Glutamatergic neuron (in vitro differentiated cells): ENCODE data around the gene SLC6A9. TPM values are rescaled to one million over a fixed set of nuclear protein-coding genes. Genes with fewer than 3 reads are reported as not detected.

Experiments used
- DNase-seq: peaks from one replicate; pipeline ENCODE4 v3.0.0; 2022
- H3K27ac Mint-ChIP-seq: one replicate; pipeline ENCODE4 v1.8.0; 2020; ENCODE audit warnings: mild to moderate bottlenecking, mixed read lengths, inconsistent platforms; ENCODE audit not compliant: unreplicated experiment
- H3K27me3 Mint-ChIP-seq: one replicate; pipeline ENCODE4 v1.8.0; 2020; ENCODE audit warnings: mild to moderate bottlenecking, moderate library complexity, mixed read lengths, inconsistent platforms; ENCODE audit not compliant: unreplicated experiment
- H3K36me3 Mint-ChIP-seq: one replicate; pipeline ENCODE4 v1.8.0; 2020; ENCODE audit warnings: mild to moderate bottlenecking, mixed read lengths, inconsistent platforms; ENCODE audit not compliant: unreplicated experiment
- H3K4me1 Mint-ChIP-seq: one replicate; pipeline ENCODE4 v1.8.0; 2020; ENCODE audit warnings: mild to moderate bottlenecking, low read depth, mixed read lengths, inconsistent platforms; ENCODE audit not compliant: unreplicated experiment
- H3K4me3 Mint-ChIP-seq: one replicate; pipeline ENCODE4 v1.8.0; 2020; ENCODE audit warnings: mild to moderate bottlenecking, mixed read lengths, inconsistent platforms; ENCODE audit not compliant: unreplicated experiment
- H3K9me3 Mint-ChIP-seq: one replicate; pipeline ENCODE4 v1.8.0; 2020; ENCODE audit warnings: mild to moderate bottlenecking, moderate library complexity, mixed read lengths, inconsistent platforms; ENCODE audit not compliant: unreplicated experiment
- total RNA-seq: library from RNA; stranded (reverse); fragmentation: NEBNext Ultra II Directional; extraction: Animal tissue kit (Norgen Biotek cat#: 25700); gene quantifications from one replicate; pipeline ENCODE4 v1.2.1, GENCODE V29; 2021; ENCODE audit not compliant: unreplicated experiment
- TF ChIP-seq, protein P1 (sequence below): fragments of 200-600 bp; sonication (generic); IDR thresholded peaks from one replicate; pipeline ENCODE4 v1.5.0; 2021; ENCODE audit not compliant: partially characterized antibody, unreplicated experiment

The SLC6A9 gene
- total RNA-seq, 1 donor from 2014 or later: 8.9 TPM

DNA sequence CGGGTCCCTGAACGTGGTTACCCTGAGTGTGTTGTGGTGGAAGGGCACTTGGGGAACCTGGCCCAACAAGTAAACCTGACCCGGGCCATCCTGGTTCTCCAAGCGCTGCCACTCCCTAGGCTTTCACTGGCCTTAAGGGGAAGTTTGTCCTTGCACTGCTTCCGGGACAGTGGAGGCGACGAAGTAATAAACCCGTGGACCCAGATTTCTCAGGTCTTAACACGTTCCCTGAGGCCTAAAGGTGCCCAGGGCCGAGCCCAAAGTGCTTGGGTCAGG is 40.1 kb downstream of the SLC6A9 start:
- Mint-ChIP-seq H3K27ac (no peak overlapping the region), H3K4me3 (peak overlapping the region; percentile 90), H3K27me3 (peaks cover 4% of the 10 kb centered on the region), H3K4me1 (no peaks in the 10 kb centered on the region), H3K9me3 (peaks cover 1% of the 10 kb centered on the region), H3K36me3 (no peaks in the 10 kb centered on the region)
- TF ChIP-seq, protein P1, sequence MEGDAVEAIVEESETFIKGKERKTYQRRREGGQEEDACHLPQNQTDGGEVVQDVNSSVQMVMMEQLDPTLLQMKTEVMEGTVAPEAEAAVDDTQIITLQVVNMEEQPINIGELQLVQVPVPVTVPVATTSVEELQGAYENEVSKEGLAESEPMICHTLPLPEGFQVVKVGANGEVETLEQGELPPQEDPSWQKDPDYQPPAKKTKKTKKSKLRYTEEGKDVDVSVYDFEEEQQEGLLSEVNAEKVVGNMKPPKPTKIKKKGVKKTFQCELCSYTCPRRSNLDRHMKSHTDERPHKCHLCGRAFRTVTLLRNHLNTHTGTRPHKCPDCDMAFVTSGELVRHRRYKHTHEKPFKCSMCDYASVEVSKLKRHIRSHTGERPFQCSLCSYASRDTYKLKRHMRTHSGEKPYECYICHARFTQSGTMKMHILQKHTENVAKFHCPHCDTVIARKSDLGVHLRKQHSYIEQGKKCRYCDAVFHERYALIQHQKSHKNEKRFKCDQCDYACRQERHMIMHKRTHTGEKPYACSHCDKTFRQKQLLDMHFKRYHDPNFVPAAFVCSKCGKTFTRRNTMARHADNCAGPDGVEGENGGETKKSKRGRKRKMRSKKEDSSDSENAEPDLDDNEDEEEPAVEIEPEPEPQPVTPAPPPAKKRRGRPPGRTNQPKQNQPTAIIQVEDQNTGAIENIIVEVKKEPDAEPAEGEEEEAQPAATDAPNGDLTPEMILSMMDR: no peak
- no peak for DNase-seq

DNA sequence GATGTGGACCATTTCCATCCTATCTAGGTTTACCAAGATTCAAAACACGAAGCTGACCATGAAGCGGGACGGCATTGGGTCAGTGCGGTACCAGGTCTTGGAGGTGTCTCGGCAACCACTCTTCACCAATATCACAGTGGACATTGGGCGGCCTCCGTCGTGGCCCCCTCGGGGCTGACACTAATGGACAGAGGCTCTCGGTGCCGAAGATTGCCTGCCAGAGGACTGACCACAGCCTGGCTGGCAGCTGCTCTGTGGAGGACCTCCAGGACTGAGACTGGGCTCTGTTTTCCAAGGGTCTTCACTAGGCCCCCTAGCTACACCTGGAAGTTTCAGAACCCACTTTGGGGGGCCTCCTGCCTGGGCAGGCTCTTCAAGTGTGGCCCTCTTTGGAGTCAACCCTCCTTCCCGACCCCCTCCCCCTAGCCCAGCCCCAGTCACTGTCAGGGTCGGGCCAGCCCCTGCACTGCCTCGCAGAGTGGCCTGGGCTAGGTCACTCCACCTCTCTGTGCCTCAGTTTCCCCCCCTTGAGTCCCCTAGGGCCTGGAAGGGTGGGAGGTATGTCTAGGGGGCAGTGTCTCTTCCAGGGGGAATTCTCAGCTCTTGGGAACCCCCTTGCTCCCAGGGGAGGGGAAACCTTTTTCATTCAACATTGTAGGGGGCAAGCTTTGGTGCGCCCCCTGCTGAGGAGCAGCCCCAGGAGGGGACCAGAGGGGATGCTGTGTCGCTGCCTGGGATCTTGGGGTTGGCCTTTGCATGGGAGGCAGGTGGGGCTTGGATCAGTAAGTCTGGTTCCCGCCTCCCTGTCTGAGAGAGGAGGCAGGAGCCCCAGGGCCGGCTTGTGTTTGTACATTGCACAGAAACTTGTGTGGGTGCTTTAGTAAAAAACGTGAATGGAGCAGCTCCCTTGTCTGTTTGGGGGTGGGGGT is 40.7 kb downstream of the SLC6A9 start:
- no peak overlapping the region for H3K27ac Mint-ChIP-seq
- peaks cover 4% of the 10 kb centered on the region for H3K27me3 Mint-ChIP-seq
- H3K9me3 Mint-ChIP-seq: peaks cover 1% of the 10 kb centered on the region
- TF ChIP-seq, protein P1: no peak
- H3K36me3 Mint-ChIP-seq: no peaks in the 10 kb centered on the region
- DNase-seq: no peak
- no peaks in the 10 kb centered on the region for H3K4me1 Mint-ChIP-seq
- peak overlapping the region; percentile 90 for H3K4me3 Mint-ChIP-seq

DNA sequence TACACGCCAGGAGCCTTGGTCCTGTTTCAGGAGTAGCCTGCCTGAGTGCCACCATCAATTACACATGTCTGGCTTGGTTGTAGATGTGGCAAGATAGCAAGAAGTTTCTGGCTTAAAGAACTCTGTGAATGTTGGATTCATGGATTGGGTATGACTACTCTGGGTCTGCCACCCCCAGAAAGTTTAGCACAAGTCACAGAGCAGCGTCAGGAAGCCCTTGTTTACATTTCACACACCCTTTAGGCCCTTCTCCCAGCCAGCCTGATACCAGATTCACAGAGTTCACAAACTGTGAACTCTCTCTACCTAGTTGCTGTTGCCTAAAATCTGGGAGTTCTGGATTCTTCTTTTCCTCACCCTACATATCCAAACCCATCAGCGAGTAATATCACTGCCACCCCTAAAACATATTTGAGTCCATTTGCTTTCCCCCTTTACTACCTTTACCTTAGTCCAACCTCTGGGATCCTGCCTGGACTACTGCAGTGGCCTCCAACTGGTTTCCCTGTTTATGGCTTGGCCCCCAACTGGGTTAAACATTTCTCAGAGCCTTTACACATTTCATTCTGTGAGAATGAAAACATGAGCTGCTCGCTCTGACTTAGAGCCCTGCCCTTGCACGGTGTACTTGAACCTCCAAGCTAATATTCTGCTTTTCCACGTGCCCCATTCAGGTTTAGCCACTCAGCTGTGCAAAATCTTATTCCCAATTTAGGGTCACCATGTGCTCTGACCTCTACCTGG is 43.9 kb downstream of the SLC6A9 start:
- no peaks in the 10 kb centered on the region for H3K36me3 Mint-ChIP-seq
- H3K4me1 Mint-ChIP-seq: peaks cover 3% of the 10 kb centered on the region
- DNase-seq: no peak
- no peak overlapping the region for H3K27ac Mint-ChIP-seq
- H3K4me3 Mint-ChIP-seq: no peak overlapping the region
- TF ChIP-seq, protein P1: no peak
- peaks cover 5% of the 10 kb centered on the region for H3K9me3 Mint-ChIP-seq
- H3K27me3 Mint-ChIP-seq: no peaks in the 10 kb centered on the region

DNA sequence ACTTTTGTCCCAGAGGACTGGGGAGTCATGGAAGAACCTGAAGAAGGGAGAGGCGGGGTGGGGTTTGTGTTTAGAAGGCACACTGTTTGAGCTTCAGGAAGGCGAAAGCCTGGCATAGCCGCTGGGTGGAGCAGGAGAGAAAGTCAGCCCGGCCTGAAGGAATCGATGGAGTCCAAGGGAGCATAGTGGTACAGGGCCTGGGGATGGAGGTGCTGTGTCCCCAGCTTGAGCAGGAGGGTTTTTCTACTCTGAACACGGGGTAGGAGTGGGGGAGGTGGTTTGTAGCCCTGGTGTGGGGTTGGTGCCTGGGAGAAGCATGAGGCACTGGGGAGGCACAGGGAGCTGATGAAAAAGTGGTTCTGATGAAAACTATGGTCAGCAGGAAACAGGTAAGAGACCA is 44.5 kb downstream of the SLC6A9 start:
- no peak overlapping the region for H3K27ac Mint-ChIP-seq
- no peaks in the 10 kb centered on the region for H3K27me3 Mint-ChIP-seq
- peaks cover 3% of the 10 kb centered on the region for H3K4me1 Mint-ChIP-seq
- H3K4me3 Mint-ChIP-seq: no peak overlapping the region
- peaks cover 5% of the 10 kb centered on the region for H3K9me3 Mint-ChIP-seq
- no peaks in the 10 kb centered on the region for H3K36me3 Mint-ChIP-seq
- TF ChIP-seq, protein P1: no peak
- DNase-seq: no peak
